Urinary bladder (tissue), 4 donors: Measurements from ENCODE around the gene TBC1D5. TPM values are rescaled to one million over a fixed set of nuclear protein-coding genes. Genes with fewer than 3 reads are reported as not detected.

Source experiments
- DNase-seq: peaks from one replicate; pipeline ENCODE4 v3.0.0-alpha.2; 2015; ENCODE audit errors: extremely low spot score
- H3K27ac ChIP-seq: one replicate; pipeline ENCODE4 v1.5.1; 2013; ENCODE audit warnings: low read depth, mild to moderate bottlenecking, moderate library complexity
- H3K36me3 ChIP-seq: one replicate; pipeline ENCODE4 v1.6.1; 2013; ENCODE audit warnings: mild to moderate bottlenecking, moderate library complexity; ENCODE audit not compliant: insufficient read depth
- H3K4me1 ChIP-seq: one replicate; pipeline ENCODE4 v1.6.1; 2013; ENCODE audit warnings: mild to moderate bottlenecking, moderate library complexity; ENCODE audit not compliant: insufficient read depth
- H3K4me3 ChIP-seq: one replicate; pipeline ENCODE4 v1.5.1; 2013; ENCODE audit warnings: low read depth, low read length
- WGBS: extraction: QIAGEN DNeasy Blood & Tissue Kit; methylation state at CpG from one replicate; pipeline ENCODE4 v1.1.7; 2013; 5-methylcytosine and 5-hydroxymethylcytosine counted together
- polyA plus RNA-seq: library from polyadenylated mRNA; stranded (reverse); fragments of 200-250 nt; gene quantifications from one replicate; pipeline ENCODE4 v1.2.3, GENCODE V29; 2013
- small RNA-seq: library from RNA; depleted of rRNA; stranded (forward); fragments of <200 nt; gene quantifications from one replicate; pipeline ENCODE3, GENCODE V24; 2014
- total RNA-seq: library from RNA; depleted of rRNA; stranded (reverse); fragments of >200 nt; gene quantifications from one replicate; pipeline ENCODE4 v1.2.3, GENCODE V29; 2014
- donor health status: healthy with polysubstance abuse.
- donor health status: healthy.

The TBC1D5 gene
- total and polyA plus RNA-seq, 2 donors: 26.2 to 145 TPM

DNA sequence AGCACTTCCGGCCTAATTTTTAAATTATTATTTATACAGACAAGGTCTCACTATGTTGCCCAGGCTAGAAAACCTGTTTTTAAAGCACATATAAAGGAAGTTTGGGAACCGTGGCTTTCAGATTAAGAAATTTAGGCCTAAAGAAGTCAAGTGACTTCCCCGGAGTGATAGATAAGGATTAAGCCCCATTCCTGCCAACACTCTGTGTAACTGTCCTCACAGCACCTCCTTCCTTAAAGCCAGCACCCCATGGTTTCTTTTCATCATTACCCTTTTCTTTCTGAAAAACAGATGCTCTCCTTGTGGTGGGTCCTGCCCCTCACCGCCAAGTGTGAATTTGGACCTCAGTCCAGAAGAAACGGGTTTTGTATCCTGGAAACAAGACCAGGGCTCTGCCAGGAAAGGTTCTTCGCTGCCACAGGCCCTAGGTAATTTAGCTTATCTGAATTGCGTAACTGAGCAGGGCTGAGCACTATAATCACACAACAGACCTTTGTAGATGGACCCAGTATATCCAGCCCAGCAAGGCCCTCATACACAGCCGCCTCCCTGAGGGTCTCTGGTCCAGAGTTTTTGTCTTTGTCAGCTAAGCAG, 626.3 kb downstream of the TBC1D5 start:
- Histone ChIP-seq H3K27ac (no peak overlapping the region), H3K4me1 (no peaks in the 10 kb centered on the region), H3K4me3 (no peak overlapping the region), H3K36me3 (no peaks in the 10 kb centered on the region)
- DNase-seq: no peak
- 84% methylated on average over 8 of the region's 8 CpGs for WGBS

GRCh38 chr3:17115186-17115585, 627.2 kb downstream of the TBC1D5 start:
- Histone ChIP-seq H3K4me3 (no peak overlapping the region), H3K27ac (no peak overlapping the region), H3K36me3 (no peaks in the 10 kb centered on the region), H3K4me1 (no peaks in the 10 kb centered on the region)
- DNase-seq: no peak
- WGBS: 95% methylated on average over 3 of the region's 3 CpGs

- H3K4me3 ChIP-seq: no peak overlapping the region
- H3K27ac ChIP-seq: no peak overlapping the region
- no peaks in the 10 kb centered on the region for H3K36me3 ChIP-seq
- WGBS: 78% methylated on average over 3 of the region's 3 CpGs
- no peak for DNase-seq
- no peaks in the 10 kb centered on the region for H3K4me1 ChIP-seq
These were observed 630.8 kb downstream of the TBC1D5 start for GRCh38 chr3:17111586-17111985.

GRCh38 chr3:17110660-17111396, 631.6 kb downstream of the TBC1D5 start:
- DNase-seq: no peak
- no peak overlapping the region for H3K27ac ChIP-seq
- WGBS: 74% methylated on average over 8 of the region's 8 CpGs
- H3K4me1 ChIP-seq: no peaks in the 10 kb centered on the region
- no peak overlapping the region for H3K4me3 ChIP-seq
- H3K36me3 ChIP-seq: no peaks in the 10 kb centered on the region

Small RNA genes within 50 kb of the gene (small RNA-seq; reads per million reads assigned to genes)
- gene AC104451.1 (not detected), gene RNU7-10P (not detected)
